B cell (primary cell): ENCODE results near the gene XCL1.

Experiments
- EZH2 ChIP-seq: IDR thresholded peaks from 2 replicates; pipeline ENCODE4 v1.6.1; 2012; ENCODE audit warnings: borderline replicate concordance, low read depth, mild to moderate bottlenecking, moderate library complexity, low read length; ENCODE audit not compliant: insufficient read depth, poor library complexity, severe bottlenecking
- TF ChIP-seq, protein P1 (sequence below): fragments of 200-600 bp; IDR thresholded peaks from one replicate; pipeline ENCODE4 v1.8.0; 2022; ENCODE audit warnings: antibody characterized with exemption, mild to moderate bottlenecking

DNA sequence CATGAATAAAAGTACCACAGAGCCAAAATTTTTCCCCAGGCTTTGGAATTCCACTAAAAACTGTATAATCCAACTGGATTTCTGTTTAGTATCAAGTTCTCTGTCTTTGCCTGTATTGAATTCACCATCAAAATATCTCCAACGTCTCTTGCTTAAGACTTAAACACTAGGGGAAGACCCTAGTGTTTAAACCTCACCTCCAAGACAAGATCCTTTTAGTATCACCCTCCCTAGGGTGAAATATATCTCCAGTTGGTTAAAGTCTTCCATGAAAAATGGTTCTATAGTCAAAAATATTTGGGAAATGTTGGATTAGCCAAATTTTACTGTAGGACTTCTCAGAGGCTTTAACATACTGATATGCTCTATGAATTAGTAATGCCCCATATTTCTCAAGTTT lies 8.1 kb upstream of the XCL1 start:
- TF ChIP-seq, protein P1, sequence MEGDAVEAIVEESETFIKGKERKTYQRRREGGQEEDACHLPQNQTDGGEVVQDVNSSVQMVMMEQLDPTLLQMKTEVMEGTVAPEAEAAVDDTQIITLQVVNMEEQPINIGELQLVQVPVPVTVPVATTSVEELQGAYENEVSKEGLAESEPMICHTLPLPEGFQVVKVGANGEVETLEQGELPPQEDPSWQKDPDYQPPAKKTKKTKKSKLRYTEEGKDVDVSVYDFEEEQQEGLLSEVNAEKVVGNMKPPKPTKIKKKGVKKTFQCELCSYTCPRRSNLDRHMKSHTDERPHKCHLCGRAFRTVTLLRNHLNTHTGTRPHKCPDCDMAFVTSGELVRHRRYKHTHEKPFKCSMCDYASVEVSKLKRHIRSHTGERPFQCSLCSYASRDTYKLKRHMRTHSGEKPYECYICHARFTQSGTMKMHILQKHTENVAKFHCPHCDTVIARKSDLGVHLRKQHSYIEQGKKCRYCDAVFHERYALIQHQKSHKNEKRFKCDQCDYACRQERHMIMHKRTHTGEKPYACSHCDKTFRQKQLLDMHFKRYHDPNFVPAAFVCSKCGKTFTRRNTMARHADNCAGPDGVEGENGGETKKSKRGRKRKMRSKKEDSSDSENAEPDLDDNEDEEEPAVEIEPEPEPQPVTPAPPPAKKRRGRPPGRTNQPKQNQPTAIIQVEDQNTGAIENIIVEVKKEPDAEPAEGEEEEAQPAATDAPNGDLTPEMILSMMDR = no peak
- TF ChIP-seq EZH2 = no peak
